Measurements from ENCODE around the gene FAM83C.

DNA sequence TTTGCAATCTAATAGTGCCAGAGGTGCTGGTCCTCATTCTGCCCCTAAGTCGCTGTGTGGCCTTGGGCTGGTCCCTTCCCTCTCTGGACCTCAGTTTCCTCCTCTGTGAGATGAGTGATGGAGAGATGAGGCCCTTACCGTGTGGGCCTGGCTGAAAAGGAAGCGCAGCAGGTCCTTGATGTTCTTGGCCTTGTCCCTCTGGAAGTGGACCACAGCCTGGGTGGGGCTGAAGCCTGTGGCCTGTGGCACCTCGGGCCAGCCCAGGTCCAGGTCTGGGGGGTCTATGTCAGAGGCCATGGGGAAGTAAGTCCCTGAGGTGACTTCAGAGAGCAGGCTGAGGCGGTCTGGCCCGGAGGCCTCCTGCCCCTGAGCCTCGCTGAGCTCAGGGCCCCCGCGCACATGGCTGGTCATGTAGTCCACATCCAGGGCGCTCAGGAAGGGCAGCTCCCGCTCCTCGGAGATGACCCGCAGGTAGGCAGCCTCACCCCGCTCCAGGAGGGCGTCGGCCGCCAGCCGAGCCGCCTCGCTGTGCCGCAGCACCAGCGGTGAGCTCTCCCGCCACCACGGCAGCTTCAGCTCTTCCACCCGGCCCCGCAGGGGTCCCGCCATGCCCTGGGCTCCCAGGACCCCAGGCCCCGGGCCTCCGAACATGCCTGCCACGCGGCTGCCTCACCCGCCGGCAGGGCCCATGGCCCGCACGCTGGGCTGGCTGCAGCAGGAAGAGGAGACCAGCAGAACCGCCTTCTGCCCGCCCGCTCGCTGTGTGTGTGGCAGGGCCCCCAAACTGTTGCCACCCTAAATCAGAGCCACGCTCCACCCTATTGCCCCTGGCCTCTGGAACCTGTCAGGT, at the start of gene FAM83C:
- no peak for TF ChIP-seq POLR2AphosphoS5 (IDR thresholded peaks at IDR 0.05; ENCODE audit: low read depth, low read length)
- no peak for TF ChIP-seq POLR2A (IDR thresholded peaks at IDR 0.05; ENCODE audit: low read depth, low read length)
- TF ChIP-seq TAF1 (IDR thresholded peaks at IDR 0.05; ENCODE audit: borderline replicate concordance, low read depth, low read length) = no peak

All from GM12892 (cell line).